Measurements from ENCODE around the gene DCAF10. TPM values are rescaled to one million over a fixed set of nuclear protein-coding genes. Genes with fewer than 3 reads are reported as not detected.

The DCAF10 gene
- total and polyA plus RNA-seq, 2 of the 13 experiments (the other 11 are each of a cell fraction or from before 2014, with no cell fraction given), result 9.2 to 20.3 TPM

DNA sequence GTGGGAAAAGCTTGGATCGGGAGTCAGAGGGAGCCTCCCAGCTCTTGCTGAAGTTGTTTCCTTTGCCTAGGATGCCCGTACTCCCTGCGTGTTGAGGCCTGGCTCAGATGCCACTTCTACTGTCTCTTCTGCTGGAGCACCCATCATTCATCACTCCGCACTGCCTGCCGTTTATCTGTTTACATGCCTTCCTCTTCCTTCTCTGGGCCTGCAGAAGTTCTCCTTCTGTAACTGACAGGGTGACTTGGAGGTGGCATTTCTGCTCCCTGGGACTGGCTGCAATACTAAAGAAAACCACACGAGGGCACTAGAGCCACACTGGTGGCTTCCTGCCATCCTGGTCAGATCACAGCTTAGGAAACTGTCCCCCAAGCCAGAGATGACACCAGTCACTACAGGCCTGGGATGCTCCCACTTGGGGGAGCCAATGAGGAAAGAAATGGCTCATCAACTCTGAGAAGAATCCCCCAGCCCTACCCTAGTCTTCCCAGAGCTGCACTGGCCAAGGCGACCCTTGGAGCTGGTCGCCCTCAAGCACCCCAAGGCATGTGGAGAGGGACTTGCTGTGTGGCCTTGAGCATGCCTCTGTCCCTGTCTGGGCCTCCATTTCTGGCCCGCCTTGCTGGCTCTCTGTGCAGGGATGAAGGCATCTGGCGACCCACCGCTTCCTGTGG lies 113.0 kb downstream of the DCAF10 start (continued):
- peak; percentile 27; the same call in 1 of the 2 replicates for TF ChIP-seq ELF3 (CRISPR knock-in tag; IDR thresholded peaks at IDR 0.05)
- TF ChIP-seq KDM4B (CRISPR knock-in tag; IDR thresholded peaks at IDR 0.05), result peak; percentile 33; the same call in 1 of the 2 replicates
- TF ChIP-seq ZNF567 (CRISPR knock-in tag; IDR thresholded peaks at IDR 0.05; ENCODE audit: borderline replicate concordance), result peak; percentile 61; the same call in 1 of the 2 replicates
- TF ChIP-seq SYNCRIP (IDR thresholded peaks at IDR 0.05; ENCODE audit: insufficient read depth, low read depth, low read length), result no peak
- no peak for TF ChIP-seq NBN (conservative IDR thresholded peaks at IDR 0.05)
- TF ChIP-seq ZNF598 (CRISPR knock-in tag; IDR thresholded peaks at IDR 0.05; ENCODE audit: borderline replicate concordance), result peak; percentile 83; the same call in 1 of the 2 replicates
- 0 out of 2 replicates have a peak, but pooled peaks have one; percentile 65 for TF ChIP-seq ZNF383 (CRISPR knock-in tag; IDR thresholded peaks at IDR 0.05; ENCODE audit: borderline replicate concordance)
- peak; percentile 40; the same call in 1 of the 2 replicates for TF ChIP-seq SIX1 (CRISPR knock-in tag; IDR thresholded peaks at IDR 0.05; ENCODE audit: borderline replicate concordance)
- peak; percentile 25; the same call in 1 of the 2 replicates for TF ChIP-seq ARID5B (CRISPR knock-in tag; IDR thresholded peaks at IDR 0.05)
- TF ChIP-seq HNF1A (IDR thresholded peaks at IDR 0.05; ENCODE audit: low read depth), result no peak
- peak; percentile 38; the same call in 1 of the 2 replicates for TF ChIP-seq HNF1A (CRISPR knock-in tag; IDR thresholded peaks at IDR 0.05; ENCODE audit: borderline replicate concordance)
- TF ChIP-seq ATF7-NPFF (CRISPR knock-in tag; IDR thresholded peaks at IDR 0.05; ENCODE audit: low read depth), result 0 out of 2 replicates have a peak, but pooled peaks have one; percentile 16
- peak; percentile 59; the same call in 1 of the 2 replicates for TF ChIP-seq BCL3 (CRISPR knock-in tag; IDR thresholded peaks at IDR 0.05)
- TF ChIP-seq KLF16 (CRISPR knock-in tag; IDR thresholded peaks at IDR 0.05), result peak in 1 of 2 experiments; percentile 82; a peak in 1 of 4 replicates
- TF ChIP-seq ZKSCAN1 (IDR thresholded peaks at IDR 0.05; ENCODE audit: low read length), result peak; percentile 29; the same call in 1 of the 2 replicates
- TF ChIP-seq ZBTB46 (CRISPR knock-in tag; IDR thresholded peaks at IDR 0.05; ENCODE audit: borderline replicate concordance), result 0 out of 2 replicates have a peak, but pooled peaks have one; percentile 35
- TF ChIP-seq CCDC6 (CRISPR knock-in tag; IDR thresholded peaks at IDR 0.05), result peak; percentile 50; the same call in 1 of the 2 replicates

All from HepG2 (cell line).